ENCODE data around the gene NUCKS1.

DNA sequence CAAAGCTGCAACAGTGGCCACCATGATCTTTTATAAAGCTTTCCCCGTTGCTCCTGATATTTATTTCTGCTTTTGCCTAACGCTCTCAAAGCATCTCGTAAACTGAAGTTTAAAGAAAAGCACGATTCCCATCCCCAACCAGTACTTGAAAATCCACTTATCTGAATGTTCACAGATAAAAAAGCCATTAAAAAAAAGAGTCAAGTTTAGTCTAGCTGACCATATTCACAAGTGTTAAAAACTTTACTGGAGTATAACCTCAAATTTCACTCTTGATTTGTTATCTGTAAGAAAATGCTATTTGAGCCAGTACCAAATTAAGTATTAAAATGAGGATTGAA, 35.1 kb downstream of the NUCKS1 start:
- TF ChIP-seq, protein P1, sequence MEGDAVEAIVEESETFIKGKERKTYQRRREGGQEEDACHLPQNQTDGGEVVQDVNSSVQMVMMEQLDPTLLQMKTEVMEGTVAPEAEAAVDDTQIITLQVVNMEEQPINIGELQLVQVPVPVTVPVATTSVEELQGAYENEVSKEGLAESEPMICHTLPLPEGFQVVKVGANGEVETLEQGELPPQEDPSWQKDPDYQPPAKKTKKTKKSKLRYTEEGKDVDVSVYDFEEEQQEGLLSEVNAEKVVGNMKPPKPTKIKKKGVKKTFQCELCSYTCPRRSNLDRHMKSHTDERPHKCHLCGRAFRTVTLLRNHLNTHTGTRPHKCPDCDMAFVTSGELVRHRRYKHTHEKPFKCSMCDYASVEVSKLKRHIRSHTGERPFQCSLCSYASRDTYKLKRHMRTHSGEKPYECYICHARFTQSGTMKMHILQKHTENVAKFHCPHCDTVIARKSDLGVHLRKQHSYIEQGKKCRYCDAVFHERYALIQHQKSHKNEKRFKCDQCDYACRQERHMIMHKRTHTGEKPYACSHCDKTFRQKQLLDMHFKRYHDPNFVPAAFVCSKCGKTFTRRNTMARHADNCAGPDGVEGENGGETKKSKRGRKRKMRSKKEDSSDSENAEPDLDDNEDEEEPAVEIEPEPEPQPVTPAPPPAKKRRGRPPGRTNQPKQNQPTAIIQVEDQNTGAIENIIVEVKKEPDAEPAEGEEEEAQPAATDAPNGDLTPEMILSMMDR (IDR thresholded peaks at IDR 0.05; ENCODE audit: poor library complexity, severe bottlenecking), result no peak
- TF ChIP-seq EP300 (conservative IDR thresholded peaks at IDR 0.05; ENCODE audit: poor library complexity, severe bottlenecking) (no peak), REST (IDR thresholded peaks at IDR 0.05; ENCODE audit: borderline replicate concordance) (no peak), EZH2 (IDR thresholded peaks at IDR 0.05; ENCODE audit: borderline replicate concordance, insufficient read depth, low read length, poor library complexity, severe bottlenecking) (no peak), TAF1 (IDR thresholded peaks at IDR 0.05; ENCODE audit: low read depth) (no peak), POLR2AphosphoS5 (IDR thresholded peaks at IDR 0.05) (no peak), RAD21 (conservative IDR thresholded peaks at IDR 0.05) (no peak)

Measured in neural cell (in vitro differentiated cells).